ENCODE results near the gene KIRREL1.

DNA sequence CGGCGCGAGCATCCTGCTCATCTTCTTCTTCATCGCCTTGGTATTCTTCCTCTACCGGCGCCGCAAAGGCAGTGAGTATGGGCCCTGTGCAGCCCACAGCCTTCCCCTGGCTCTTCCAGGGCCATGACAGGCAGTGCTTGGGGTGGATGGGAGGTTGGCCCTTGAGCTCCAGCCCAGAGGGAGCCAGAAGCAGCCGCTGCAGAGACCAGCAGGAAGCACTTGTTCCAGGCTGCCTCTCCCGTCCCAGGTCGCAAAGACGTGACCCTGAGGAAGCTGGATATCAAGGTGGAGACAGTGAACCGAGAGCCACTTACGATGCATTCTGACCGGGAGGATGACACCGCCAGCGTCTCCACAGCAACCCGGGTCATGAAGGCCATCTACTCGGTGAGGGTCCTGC is 99.9 kb downstream of the KIRREL1 start:
- TF ChIP-seq, protein P1, sequence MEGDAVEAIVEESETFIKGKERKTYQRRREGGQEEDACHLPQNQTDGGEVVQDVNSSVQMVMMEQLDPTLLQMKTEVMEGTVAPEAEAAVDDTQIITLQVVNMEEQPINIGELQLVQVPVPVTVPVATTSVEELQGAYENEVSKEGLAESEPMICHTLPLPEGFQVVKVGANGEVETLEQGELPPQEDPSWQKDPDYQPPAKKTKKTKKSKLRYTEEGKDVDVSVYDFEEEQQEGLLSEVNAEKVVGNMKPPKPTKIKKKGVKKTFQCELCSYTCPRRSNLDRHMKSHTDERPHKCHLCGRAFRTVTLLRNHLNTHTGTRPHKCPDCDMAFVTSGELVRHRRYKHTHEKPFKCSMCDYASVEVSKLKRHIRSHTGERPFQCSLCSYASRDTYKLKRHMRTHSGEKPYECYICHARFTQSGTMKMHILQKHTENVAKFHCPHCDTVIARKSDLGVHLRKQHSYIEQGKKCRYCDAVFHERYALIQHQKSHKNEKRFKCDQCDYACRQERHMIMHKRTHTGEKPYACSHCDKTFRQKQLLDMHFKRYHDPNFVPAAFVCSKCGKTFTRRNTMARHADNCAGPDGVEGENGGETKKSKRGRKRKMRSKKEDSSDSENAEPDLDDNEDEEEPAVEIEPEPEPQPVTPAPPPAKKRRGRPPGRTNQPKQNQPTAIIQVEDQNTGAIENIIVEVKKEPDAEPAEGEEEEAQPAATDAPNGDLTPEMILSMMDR (IDR thresholded peaks at IDR 0.05): no peak
- TF ChIP-seq POLR2AphosphoS5 (IDR thresholded peaks at IDR 0.05) (no peak), POLR2A (IDR thresholded peaks at IDR 0.05; ENCODE audit: low read depth) (no peak)

Measured in esophagus muscularis mucosa (tissue), 3 donors.